Measurements from ENCODE around the gene CACNA2D4. TPM values are rescaled to one million over a fixed set of nuclear protein-coding genes. Genes with fewer than 3 reads are reported as not detected.

CACNA2D4 gene
- not detected for total RNA-seq (ENCODE audit: unreplicated experiment)
- long read RNA-seq, result 0 reads

- no peak within 1 kb of the TSS for H3K4me3 Mint-ChIP-seq (ENCODE audit: unreplicated experiment)
- H3K4me1 Mint-ChIP-seq (ENCODE audit: low read depth, unreplicated experiment), result peaks cover 17% of the 10 kb centered on the region
These were observed at the start of gene CACNA2D4 for GRCh38 chr12:1918081-1918883. TSS of gene CACNA2D4 (minus strand) at chr12:1918652. CDS start at chr12:1918473, 179 bp downstream.

GRCh38 chr12:1966561-1967226, 48.2 kb upstream of the CACNA2D4 start:
- Mint-ChIP-seq H3K4me1 (ENCODE audit: low read depth, unreplicated experiment) (peaks cover 7% of the 10 kb centered on the region), H3K27ac (ENCODE audit: unreplicated experiment) (no peak overlapping the region), H3K4me3 (ENCODE audit: unreplicated experiment) (no peak overlapping the region), H3K27me3 (ENCODE audit: unreplicated experiment) (no peaks in the 10 kb centered on the region), H3K9me3 (ENCODE audit: unreplicated experiment) (no peaks in the 10 kb centered on the region), H3K36me3 (ENCODE audit: unreplicated experiment) (peaks cover 3% of the 10 kb centered on the region)
- DNase-seq, result no peak
- TF ChIP-seq CTCF (IDR thresholded peaks at IDR 0.05; ENCODE audit: partially characterized antibody, unreplicated experiment), result no peak

More at GRCh38 chr12:1918081-1918883, at the start of gene CACNA2D4:
- Mint-ChIP-seq H3K9me3 (ENCODE audit: unreplicated experiment) (peaks cover 6% of the 10 kb centered on the region), H3K36me3 (ENCODE audit: unreplicated experiment) (peaks cover 2% of the 10 kb centered on the region), H3K27me3 (ENCODE audit: unreplicated experiment) (peaks cover 5% of the 10 kb centered on the region), H3K27ac (ENCODE audit: unreplicated experiment) (no peak within 1 kb of the TSS)
- no peak for DNase-seq
- no peak for TF ChIP-seq CTCF (IDR thresholded peaks at IDR 0.05; ENCODE audit: partially characterized antibody, unreplicated experiment)

GRCh38 chr12:1965916-1966315, 47.5 kb upstream of the CACNA2D4 start:
- peaks cover 5% of the 10 kb centered on the region for H3K36me3 Mint-ChIP-seq (ENCODE audit: unreplicated experiment)
- H3K9me3 Mint-ChIP-seq (ENCODE audit: unreplicated experiment), result no peaks in the 10 kb centered on the region
- no peak for TF ChIP-seq CTCF (IDR thresholded peaks at IDR 0.05; ENCODE audit: partially characterized antibody, unreplicated experiment)
- peaks cover 7% of the 10 kb centered on the region for H3K4me1 Mint-ChIP-seq (ENCODE audit: low read depth, unreplicated experiment)
- no peak overlapping the region for H3K27ac Mint-ChIP-seq (ENCODE audit: unreplicated experiment)
- no peak for DNase-seq
- no peaks in the 10 kb centered on the region for H3K27me3 Mint-ChIP-seq (ENCODE audit: unreplicated experiment)
- no peak overlapping the region for H3K4me3 Mint-ChIP-seq (ENCODE audit: unreplicated experiment)

- H3K27ac Mint-ChIP-seq (ENCODE audit: unreplicated experiment), result no peak overlapping the region
- H3K27me3 Mint-ChIP-seq (ENCODE audit: unreplicated experiment), result no peaks in the 10 kb centered on the region
- peaks cover 16% of the 10 kb centered on the region for H3K36me3 Mint-ChIP-seq (ENCODE audit: unreplicated experiment)
- no peaks in the 10 kb centered on the region for H3K9me3 Mint-ChIP-seq (ENCODE audit: unreplicated experiment)
- DNase-seq, result no peak
- TF ChIP-seq CTCF (IDR thresholded peaks at IDR 0.05; ENCODE audit: partially characterized antibody, unreplicated experiment), result no peak
- no peak overlapping the region for H3K4me3 Mint-ChIP-seq (ENCODE audit: unreplicated experiment)
- peaks cover 7% of the 10 kb centered on the region for H3K4me1 Mint-ChIP-seq (ENCODE audit: low read depth, unreplicated experiment)
These were observed 43.9 kb upstream of the CACNA2D4 start for GRCh38 chr12:1962051-1963020.
